ENCODE data around the gene ARID4B.
"Not testable (repeated sequence)": the region's sequence is repeated elsewhere in the genome, so short reads cannot be mapped to it uniquely, and the experiment has no call there.

The ARID4B gene

DNA sequence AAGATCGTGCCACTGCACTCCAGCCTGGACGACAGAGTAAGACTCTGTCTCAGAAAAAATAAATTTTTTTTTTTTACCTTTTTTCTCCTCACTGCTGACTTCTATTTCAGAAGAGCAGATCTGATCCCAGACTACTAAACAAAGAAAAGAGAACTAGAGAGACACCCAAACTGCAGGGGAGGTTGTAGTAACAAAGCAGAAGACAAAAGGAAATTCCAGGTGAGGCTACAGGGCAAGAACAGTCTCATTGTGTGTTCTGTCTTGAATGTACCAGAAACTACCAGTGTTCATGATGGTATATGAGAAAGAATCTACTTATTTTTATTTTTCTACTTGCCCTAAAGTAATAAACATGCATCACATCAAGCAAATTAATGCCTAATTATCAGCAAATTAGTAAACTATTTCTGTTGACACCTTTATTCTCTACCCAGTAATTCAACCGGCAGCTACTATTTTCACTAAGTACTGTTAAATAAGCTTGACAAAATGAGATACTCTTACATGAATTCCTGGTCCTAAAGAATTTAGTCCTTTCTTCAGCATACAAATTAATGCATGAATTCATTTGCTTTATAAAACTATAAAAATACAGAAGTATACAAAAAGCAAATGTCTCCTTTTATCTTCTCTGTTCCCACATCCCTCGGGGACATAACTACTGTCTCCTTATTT is 40.6 kb downstream of the ARID4B start:
- H3K36me3 ChIP-seq (ENCODE audit: control insufficient read depth, insufficient read depth, low read length), result no peaks in the 10 kb centered on the region
- H3K27me3 ChIP-seq (replicated peaks; ENCODE audit: control insufficient read depth, insufficient read depth, low read length, poor library complexity, severe bottlenecking), result no peaks in the 10 kb centered on the region
- H3K4me1 ChIP-seq (ENCODE audit: control insufficient read depth, insufficient read depth, low read length, poor library complexity, severe bottlenecking), result peaks cover 30% of the 10 kb centered on the region
- no peaks in the 10 kb centered on the region for H3K9me3 ChIP-seq (ENCODE audit: control insufficient read depth, low read length)
- H3K4me3 ChIP-seq (ENCODE audit: insufficient read depth, low read depth, low read length, poor library complexity, severe bottlenecking), result no peak overlapping the region
- H3K27ac ChIP-seq (ENCODE audit: insufficient read depth, low read length, poor library complexity, severe bottlenecking), result no peak overlapping the region
- DNase-seq, result no peak

DNA sequence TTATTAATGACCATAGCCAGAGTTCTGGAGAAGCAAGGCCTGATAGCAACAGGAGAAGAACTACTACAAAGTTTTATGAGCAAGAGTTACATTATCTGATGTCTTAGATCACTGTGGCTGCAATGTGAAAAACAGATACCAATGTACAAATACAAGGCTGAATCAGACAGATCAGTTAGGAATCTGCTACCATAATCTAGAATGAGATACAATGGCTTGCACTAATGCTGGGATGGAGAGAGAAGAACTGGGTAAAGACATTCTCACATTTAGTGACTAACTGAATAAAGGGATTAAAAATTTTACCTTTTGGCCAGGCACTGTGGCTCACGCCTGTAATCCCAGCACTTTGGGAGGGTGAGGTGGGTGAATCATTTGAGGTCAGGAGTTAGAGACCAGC is 41.3 kb downstream of the ARID4B start:
- Histone ChIP-seq H3K27me3 (replicated peaks; ENCODE audit: control insufficient read depth, insufficient read depth, low read length, poor library complexity, severe bottlenecking) (no peaks in the 10 kb centered on the region), H3K4me3 (ENCODE audit: insufficient read depth, low read depth, low read length, poor library complexity, severe bottlenecking) (no peak overlapping the region), H3K36me3 (ENCODE audit: control insufficient read depth, insufficient read depth, low read length) (no peaks in the 10 kb centered on the region), H3K9me3 (ENCODE audit: control insufficient read depth, low read length) (no peaks in the 10 kb centered on the region), H3K27ac (ENCODE audit: insufficient read depth, low read length, poor library complexity, severe bottlenecking) (no peak overlapping the region), H3K4me1 (ENCODE audit: control insufficient read depth, insufficient read depth, low read length, poor library complexity, severe bottlenecking) (peaks cover 30% of the 10 kb centered on the region)
- no peak for DNase-seq

DNA sequence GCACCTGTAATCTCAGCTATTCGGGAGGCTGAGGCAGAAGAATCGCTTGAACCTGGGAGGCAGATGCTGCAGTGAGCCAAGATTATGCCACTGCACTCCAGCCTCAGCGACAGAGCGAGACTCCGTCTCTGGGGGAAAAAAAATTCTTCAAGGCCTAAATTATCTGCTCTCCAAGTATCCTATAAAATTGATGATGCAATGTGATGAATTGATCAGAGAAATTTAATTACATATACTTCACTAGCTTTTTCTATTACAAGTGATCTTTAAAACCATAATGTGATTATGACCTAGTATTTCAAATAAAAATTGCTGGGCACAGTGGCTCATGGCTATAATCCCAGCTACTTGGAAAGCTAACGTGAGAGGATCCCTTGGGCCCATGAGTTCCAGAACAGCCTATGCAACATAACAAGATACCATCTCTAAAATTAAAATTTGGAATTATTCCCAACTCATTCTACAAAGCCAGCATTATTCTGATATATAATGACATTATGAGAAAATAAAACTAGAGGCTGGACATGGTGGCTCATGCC is 43.7 kb downstream of the ARID4B start:
- no peak overlapping the region for H3K4me3 ChIP-seq (ENCODE audit: insufficient read depth, low read depth, low read length, poor library complexity, severe bottlenecking)

DNA sequence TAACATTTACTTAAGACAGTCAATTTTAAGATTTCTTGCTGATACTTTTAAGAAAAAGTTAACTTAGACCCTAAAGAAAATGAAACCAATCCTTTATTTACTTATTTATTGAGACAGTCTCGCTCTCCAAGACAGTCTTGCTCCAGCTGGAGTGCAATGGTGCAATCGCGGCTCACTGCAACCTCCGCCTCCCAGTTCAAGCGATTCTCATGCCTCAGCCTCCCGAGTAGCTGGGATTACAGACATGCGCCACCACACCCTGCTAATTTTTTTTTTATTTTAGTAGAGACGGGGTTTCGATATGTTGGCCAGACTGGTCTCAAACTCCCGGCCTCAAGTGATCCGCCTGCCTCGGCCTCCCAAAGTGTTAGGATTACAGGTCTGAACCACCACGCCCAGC is 44.3 kb downstream of the ARID4B start:
- DNase-seq; H3K4me3 ChIP-seq (ENCODE audit: insufficient read depth, low read depth, low read length, poor library complexity, severe bottlenecking); H3K27ac ChIP-seq (ENCODE audit: insufficient read depth, low read length, poor library complexity, severe bottlenecking); H3K36me3 ChIP-seq (ENCODE audit: control insufficient read depth, insufficient read depth, low read length); H3K27me3 ChIP-seq (replicated peaks; ENCODE audit: control insufficient read depth, insufficient read depth, low read length, poor library complexity, severe bottlenecking); H3K9me3 ChIP-seq (ENCODE audit: control insufficient read depth, low read length): not testable (repeated sequence)
- H3K4me1 ChIP-seq (ENCODE audit: control insufficient read depth, insufficient read depth, low read length, poor library complexity, severe bottlenecking), result peaks cover 35% of the 10 kb centered on the region

More for the DNA sequence above, 43.7 kb downstream of the ARID4B start:
- Histone ChIP-seq H3K4me1 (ENCODE audit: control insufficient read depth, insufficient read depth, low read length, poor library complexity, severe bottlenecking) (peaks cover 32% of the 10 kb centered on the region), H3K36me3 (ENCODE audit: control insufficient read depth, insufficient read depth, low read length) (peaks cover 5% of the 10 kb centered on the region), H3K27me3 (replicated peaks; ENCODE audit: control insufficient read depth, insufficient read depth, low read length, poor library complexity, severe bottlenecking) (no peaks in the 10 kb centered on the region), H3K9me3 (ENCODE audit: control insufficient read depth, low read length) (no peaks in the 10 kb centered on the region), H3K27ac (ENCODE audit: insufficient read depth, low read length, poor library complexity, severe bottlenecking) (no peak overlapping the region)
- no peak for DNase-seq

DNA sequence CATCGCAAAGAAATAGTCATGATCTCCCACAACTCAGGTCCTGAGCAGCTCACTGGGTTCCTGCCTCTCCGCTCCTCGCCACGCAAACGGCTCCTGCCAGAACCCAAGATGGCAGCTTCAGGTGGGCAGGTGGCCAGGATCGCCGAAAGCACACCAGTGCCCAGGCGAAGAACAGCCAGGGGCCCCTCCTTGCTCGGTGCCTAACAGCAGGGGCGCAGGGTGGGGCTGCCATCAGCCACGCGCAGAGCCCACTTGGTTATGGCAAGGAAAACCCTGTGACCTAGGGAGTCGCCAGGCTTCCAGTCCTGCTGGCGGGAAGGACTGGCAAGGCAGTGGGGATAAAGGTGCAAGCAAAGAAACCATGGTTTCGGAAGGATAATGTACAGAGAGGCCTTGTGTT is 47.5 kb downstream of the ARID4B start:
- H3K27me3 ChIP-seq (replicated peaks; ENCODE audit: control insufficient read depth, insufficient read depth, low read length, poor library complexity, severe bottlenecking), result no peaks in the 10 kb centered on the region

DNA sequence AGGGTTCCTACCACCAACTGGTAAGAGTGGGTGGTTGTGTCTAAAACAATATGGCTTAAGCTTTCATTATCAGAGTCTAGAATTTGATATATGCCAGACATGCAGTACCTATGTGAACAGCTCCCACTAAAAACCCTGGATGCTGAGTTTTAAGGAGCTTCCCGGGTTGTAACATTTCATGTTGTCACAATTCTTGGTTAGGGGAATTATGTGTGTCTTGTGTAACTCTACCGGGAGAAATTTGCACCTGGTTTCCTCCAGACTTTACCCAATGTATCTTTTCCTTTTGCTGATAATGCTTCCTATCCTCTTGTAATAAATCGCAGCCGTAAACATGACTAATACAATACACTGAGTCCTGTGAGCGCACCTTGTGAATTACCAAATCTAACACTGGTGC is 48.3 kb downstream of the ARID4B start:
- Histone ChIP-seq H3K27ac (ENCODE audit: insufficient read depth, low read length, poor library complexity, severe bottlenecking) (no peak overlapping the region), H3K4me1 (ENCODE audit: control insufficient read depth, insufficient read depth, low read length, poor library complexity, severe bottlenecking) (peaks cover 27% of the 10 kb centered on the region), H3K9me3 (ENCODE audit: control insufficient read depth, low read length) (no peaks in the 10 kb centered on the region), H3K4me3 (ENCODE audit: insufficient read depth, low read depth, low read length, poor library complexity, severe bottlenecking) (no peak overlapping the region), H3K36me3 (ENCODE audit: control insufficient read depth, insufficient read depth, low read length) (peaks cover 5% of the 10 kb centered on the region), H3K27me3 (replicated peaks; ENCODE audit: control insufficient read depth, insufficient read depth, low read length, poor library complexity, severe bottlenecking) (no peaks in the 10 kb centered on the region)
- no peak for DNase-seq

More for the DNA sequence above, 47.5 kb downstream of the ARID4B start:
- H3K4me1 ChIP-seq (ENCODE audit: control insufficient read depth, insufficient read depth, low read length, poor library complexity, severe bottlenecking), result peaks cover 29% of the 10 kb centered on the region
- no peak for DNase-seq
- no peak overlapping the region for H3K4me3 ChIP-seq (ENCODE audit: insufficient read depth, low read depth, low read length, poor library complexity, severe bottlenecking)
- H3K36me3 ChIP-seq (ENCODE audit: control insufficient read depth, insufficient read depth, low read length), result peaks cover 5% of the 10 kb centered on the region
- no peak overlapping the region for H3K27ac ChIP-seq (ENCODE audit: insufficient read depth, low read length, poor library complexity, severe bottlenecking)
- H3K9me3 ChIP-seq (ENCODE audit: control insufficient read depth, low read length), result no peaks in the 10 kb centered on the region

DNA sequence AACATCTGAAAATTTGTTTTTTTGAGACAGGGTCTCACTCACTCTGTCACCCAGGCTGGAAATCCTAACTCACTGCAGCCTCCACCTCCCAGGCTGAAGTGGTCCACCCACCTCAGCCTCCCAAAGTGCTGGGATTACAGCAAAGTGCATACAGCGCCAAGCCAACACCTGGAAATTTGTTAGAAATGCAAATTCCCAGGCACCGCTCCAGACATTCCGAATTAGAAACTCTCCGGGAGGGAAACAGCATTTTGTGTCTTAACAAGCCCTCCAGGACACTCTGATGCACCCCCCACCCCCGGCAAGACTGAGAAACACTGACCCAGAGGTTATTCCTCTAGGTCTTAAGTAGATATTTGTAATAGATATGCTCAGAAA is 49.1 kb downstream of the ARID4B start:
- H3K27ac ChIP-seq (ENCODE audit: insufficient read depth, low read length, poor library complexity, severe bottlenecking), result no peak overlapping the region
- H3K9me3 ChIP-seq (ENCODE audit: control insufficient read depth, low read length), result no peaks in the 10 kb centered on the region

DNA sequence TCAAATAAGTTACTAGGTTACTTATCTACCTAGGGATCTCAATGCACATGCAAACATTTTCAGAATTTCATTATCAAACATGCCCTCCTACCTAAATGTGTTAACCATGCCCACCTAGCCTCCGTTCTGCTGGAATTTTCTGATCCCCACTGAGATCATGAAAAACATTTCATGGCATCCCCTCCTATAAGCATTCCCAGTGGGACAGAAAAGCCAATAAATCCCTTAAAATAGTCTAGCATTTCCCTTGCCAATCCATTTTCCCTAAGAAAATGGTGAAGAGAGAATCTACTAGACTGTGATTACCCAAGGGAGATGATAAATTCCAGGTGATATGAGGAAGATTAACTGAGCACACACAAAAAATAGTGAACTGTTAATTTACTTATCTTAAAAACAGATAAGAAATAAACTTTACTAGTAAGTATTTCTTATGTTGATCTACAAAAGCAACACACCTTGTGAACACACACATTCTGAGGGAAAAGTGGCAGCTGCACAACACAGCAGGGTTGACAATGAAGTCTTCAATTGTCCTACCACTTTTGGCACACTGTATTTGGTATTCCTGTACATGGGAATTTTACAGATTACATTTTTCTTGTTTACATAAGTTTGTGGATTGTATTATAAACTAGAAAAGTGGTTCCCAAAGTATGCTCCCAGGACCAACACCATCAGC is 49.6 kb downstream of the ARID4B start:
- no peak for DNase-seq
- H3K4me3 ChIP-seq (ENCODE audit: insufficient read depth, low read depth, low read length, poor library complexity, severe bottlenecking), result no peak overlapping the region
- peaks cover 22% of the 10 kb centered on the region for H3K4me1 ChIP-seq (ENCODE audit: control insufficient read depth, insufficient read depth, low read length, poor library complexity, severe bottlenecking)
- no peak overlapping the region for H3K27ac ChIP-seq (ENCODE audit: insufficient read depth, low read length, poor library complexity, severe bottlenecking)
- H3K27me3 ChIP-seq (replicated peaks; ENCODE audit: control insufficient read depth, insufficient read depth, low read length, poor library complexity, severe bottlenecking), result no peaks in the 10 kb centered on the region
- H3K9me3 ChIP-seq (ENCODE audit: control insufficient read depth, low read length), result no peaks in the 10 kb centered on the region
- peaks cover 5% of the 10 kb centered on the region for H3K36me3 ChIP-seq (ENCODE audit: control insufficient read depth, insufficient read depth, low read length)

More for the DNA sequence above, 49.1 kb downstream of the ARID4B start:
- no peak for DNase-seq
- no peak overlapping the region for H3K4me3 ChIP-seq (ENCODE audit: insufficient read depth, low read depth, low read length, poor library complexity, severe bottlenecking)
- H3K27me3 ChIP-seq (replicated peaks; ENCODE audit: control insufficient read depth, insufficient read depth, low read length, poor library complexity, severe bottlenecking), result no peaks in the 10 kb centered on the region
- peaks cover 22% of the 10 kb centered on the region for H3K4me1 ChIP-seq (ENCODE audit: control insufficient read depth, insufficient read depth, low read length, poor library complexity, severe bottlenecking)
- peaks cover 5% of the 10 kb centered on the region for H3K36me3 ChIP-seq (ENCODE audit: control insufficient read depth, insufficient read depth, low read length)

DNA sequence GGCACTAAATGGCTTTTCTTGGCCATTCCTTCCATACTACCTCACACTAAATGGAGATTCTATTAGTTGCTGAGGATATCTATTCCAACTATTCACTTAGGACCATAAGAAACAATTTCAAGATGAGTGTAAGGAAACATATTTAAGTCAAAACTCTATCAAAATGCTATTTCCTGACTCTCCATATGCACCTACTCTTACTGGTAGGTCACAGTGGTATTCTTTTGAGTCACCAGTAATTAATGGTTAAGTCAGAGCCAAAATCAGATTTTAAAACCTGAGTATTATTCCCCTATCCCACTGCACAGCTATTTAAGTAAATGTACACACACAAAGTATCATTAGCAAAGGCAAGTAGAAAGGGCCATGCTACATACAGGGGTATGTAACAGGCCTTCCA is 50.3 kb downstream of the ARID4B start:
- Histone ChIP-seq H3K36me3 (ENCODE audit: control insufficient read depth, insufficient read depth, low read length) (peaks cover 5% of the 10 kb centered on the region), H3K4me3 (ENCODE audit: insufficient read depth, low read depth, low read length, poor library complexity, severe bottlenecking) (no peak overlapping the region), H3K27ac (ENCODE audit: insufficient read depth, low read length, poor library complexity, severe bottlenecking) (no peak overlapping the region), H3K9me3 (ENCODE audit: control insufficient read depth, low read length) (no peaks in the 10 kb centered on the region), H3K27me3 (replicated peaks; ENCODE audit: control insufficient read depth, insufficient read depth, low read length, poor library complexity, severe bottlenecking) (no peaks in the 10 kb centered on the region), H3K4me1 (ENCODE audit: control insufficient read depth, insufficient read depth, low read length, poor library complexity, severe bottlenecking) (peaks cover 22% of the 10 kb centered on the region)
- DNase-seq, result no peak

DNA sequence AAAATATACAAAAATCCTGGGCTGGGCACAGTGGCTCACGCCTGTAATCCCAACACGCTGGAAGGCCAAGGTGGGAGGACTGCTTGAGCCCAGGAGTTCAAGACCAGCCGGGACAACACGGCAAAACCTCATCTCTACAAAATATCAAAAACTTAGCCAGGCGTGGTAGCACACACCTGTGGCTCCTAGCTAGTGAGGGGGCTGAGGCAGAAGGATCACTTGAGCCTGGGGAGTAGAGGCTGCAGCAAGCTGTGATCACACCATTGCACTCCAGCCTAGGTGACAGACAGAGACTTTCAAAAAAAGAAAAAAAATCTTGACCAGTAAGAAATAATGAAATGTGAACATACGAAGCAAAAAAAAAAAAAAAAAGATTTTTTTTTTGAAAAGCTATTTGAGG is 52.1 kb downstream of the ARID4B start:
- H3K27me3 ChIP-seq (replicated peaks; ENCODE audit: control insufficient read depth, insufficient read depth, low read length, poor library complexity, severe bottlenecking), result no peaks in the 10 kb centered on the region
- H3K4me3 ChIP-seq (ENCODE audit: insufficient read depth, low read depth, low read length, poor library complexity, severe bottlenecking), result no peak overlapping the region
- no peak overlapping the region for H3K27ac ChIP-seq (ENCODE audit: insufficient read depth, low read length, poor library complexity, severe bottlenecking)
- H3K36me3 ChIP-seq (ENCODE audit: control insufficient read depth, insufficient read depth, low read length), result peaks cover 5% of the 10 kb centered on the region
- no peaks in the 10 kb centered on the region for H3K9me3 ChIP-seq (ENCODE audit: control insufficient read depth, low read length)
- H3K4me1 ChIP-seq (ENCODE audit: control insufficient read depth, insufficient read depth, low read length, poor library complexity, severe bottlenecking), result peaks cover 25% of the 10 kb centered on the region
- DNase-seq, result no peak

Measured in effector memory CD4-positive, alpha-beta T cell (primary cell).